Activated T-cell treated with anti-CD3 and anti-CD28 coated beads for 24 hours (primary cell): ENCODE measurements around the gene RABL2B.

ENCODE experiments used
- DNase-seq: peaks from one replicate; pipeline ENCODE4 v3.0.0-alpha.2; 2020; ENCODE audit warnings: low read depth

The RABL2B gene

DNA sequence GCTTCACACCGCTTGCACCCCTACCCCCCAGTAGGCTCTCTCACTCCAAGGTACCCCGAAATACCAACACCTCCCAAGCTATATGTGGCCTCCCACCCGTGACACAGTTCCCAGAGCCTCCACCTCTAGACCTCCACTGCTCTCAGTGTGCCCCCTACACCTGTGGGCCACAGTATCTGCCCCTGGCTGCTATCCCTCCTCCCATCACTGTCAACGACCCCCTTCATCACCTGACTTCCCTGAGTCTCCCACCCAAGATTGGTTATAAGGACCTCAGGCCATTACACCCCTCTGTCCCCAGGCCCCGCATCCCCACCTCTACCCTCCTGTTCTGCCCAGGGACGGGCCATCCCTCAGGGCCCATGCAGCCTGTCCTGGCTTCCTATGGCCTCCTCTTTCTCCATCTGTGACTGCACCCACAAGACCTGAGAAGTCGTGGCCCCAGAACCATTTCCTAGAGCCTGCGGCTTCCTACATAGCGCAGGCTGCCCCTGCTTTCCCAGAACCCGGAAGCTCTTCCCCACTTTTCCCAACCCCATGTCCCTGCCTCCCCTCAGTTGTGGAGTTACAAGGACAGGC, 44.7 kb downstream of the RABL2B start:
- no peak for DNase-seq

DNA sequence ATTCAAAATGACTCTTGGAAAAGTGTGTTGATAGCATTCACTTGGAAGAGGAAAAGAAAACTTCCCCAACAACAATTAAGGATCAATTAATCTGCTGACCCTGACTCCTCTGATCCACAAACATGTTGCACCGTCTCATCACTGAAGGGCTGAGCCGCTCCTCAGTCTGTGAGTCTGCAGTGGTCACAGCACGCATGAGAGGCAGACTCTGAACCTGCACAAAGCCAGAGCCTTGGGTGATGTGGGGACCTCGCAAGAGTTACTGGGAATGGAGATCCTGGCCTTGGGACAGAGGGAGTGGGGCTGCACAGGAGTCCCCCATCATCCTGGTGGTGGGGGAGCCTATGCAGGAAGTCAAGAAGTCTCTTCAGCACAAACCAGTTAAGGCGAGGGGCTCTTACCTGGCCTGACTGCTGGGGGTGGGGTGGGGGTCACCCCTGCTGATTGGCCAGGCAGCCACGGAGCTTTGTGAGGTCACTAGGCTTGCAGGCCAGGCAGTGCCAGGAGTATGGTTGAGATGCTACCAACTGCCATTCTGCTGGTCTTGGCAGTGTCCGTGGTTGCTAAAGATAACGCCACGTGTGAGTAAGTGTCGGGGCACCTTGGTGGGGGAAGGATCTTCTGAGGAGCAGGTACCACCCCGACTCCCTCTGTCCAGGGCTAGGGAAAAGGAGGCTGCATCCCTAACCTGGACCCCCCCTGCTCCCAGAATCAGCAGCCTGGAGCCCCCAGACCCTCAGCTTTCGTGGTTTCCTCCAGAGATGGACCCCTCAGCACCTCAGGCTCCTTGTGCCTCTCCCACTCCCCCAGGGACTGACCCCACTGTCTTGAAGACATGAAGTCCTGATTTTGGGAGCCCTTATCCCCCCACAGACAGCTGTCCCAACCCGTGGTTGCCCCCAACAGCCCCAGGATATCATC, 45.4 kb downstream of the RABL2B start, which contains the start of gene ACR:
TSS of gene ACR (plus strand) at position 477 of the 921 bp plus-strand sequence. CDS start at position 509, 32 bp downstream.
- no peak for DNase-seq

DNA sequence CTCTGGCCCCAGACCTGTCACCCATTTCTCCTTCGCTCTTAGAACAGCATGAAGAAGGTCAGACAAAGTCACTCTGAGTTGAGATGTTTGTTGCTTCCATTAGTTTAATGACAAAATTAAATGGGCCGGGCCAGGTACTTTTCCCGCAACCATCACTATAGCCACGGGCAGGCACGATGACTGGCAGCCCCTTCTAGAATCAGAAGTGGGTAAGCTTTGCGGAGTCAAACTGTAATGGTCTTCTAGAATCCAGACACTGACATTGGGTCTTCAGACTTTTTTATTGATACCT, 47.8 kb downstream of the RABL2B start:
- DNase-seq, result no peak

DNA sequence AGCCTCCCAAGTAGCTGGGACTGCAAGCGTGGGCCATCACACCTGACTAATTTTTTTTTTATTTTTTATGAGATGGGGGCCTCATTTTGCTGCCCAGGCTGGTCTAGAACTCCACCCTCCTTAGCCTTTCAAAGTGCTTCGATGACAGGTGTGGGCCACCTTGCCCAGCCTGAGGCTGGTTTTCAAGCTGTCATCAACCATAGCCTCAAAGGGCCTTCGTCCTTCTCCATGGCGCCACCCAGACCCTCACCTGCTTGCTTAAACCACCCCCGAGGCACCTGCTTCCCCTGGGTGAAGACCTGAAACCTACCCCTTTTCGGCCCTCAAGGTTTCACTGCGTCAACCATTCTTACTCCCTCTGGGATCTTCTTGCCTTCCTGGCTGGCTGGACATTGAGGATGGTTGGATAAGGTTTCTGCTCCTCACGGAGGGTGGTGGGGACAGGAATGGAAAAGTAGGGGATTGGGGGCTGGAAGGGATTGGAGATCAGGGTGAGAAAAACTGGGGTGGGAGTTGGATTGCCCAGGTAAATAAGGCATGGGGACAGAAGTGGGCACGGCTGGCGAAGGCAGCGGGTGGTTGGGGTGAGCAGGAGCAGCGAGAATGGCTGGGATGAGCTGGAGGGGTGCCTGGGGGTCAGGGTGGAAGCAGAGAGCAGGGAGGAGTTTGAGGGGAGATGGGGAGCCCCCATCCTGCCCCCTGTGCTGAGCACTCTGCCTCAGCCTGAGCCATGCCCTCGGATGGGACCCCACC, 48.3 kb downstream of the RABL2B start:
- DNase-seq, result no peak

DNA sequence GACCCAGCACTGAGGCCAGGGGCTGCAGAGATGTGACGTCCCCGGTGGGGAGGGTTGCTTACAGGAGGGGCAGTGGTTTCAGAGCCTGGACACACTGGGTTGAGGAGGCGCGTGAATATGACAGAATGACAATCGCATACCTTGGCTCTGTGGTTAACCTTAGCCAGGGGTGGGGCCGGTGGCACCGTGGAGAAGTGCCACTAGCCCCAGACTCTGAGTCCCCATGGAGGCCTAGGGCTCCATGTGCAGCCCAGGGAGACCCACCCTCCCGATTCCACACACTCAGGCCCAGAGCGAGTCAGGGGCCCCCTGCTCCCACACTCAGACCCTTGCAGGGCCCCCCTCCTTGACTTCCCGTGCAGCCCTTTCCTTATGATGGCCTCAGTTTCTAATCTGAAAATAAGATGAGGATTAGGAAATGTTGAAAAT, 49.1 kb downstream of the RABL2B start:
- no peak for DNase-seq

DNA sequence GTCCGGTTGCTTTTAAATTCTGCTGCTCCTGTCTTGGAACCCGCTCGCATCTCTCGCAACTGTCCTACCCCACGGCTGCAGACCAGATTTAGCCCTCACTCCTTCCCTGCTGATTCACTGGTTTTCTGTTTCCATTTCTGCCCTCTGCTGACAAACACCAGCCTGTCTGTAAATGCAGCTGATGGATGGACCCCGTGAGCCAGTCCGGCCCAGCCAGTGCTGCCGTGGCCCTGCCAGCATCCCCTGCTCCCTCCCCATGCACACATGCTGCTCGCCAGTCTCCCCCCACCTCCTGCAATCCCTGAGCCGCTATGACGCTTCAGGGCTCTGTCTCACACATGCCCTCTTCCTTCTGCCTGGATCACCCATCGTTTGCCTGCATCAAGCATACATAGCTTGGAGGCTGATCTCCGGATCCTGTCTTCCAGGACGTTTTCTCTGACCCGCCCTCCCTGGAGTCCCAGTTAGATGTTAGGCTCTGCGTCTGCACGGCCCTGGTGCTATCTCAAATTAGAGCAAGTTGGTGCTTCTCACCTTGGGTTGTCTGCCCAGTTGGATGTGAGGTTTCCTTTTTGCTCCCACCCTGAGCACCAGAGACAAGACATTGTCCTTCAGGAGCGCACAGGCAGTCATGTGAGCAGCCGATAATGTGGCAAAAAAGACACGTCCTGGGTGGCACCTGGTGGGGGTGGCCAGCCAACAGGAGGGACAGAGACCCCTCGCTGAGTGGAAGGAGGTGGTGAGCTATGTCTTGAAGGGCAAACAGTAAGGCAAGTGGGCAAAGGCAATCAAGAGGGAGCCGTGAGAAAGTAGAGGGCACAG, 49.7 kb downstream of the RABL2B start:
- no peak for DNase-seq

DNA sequence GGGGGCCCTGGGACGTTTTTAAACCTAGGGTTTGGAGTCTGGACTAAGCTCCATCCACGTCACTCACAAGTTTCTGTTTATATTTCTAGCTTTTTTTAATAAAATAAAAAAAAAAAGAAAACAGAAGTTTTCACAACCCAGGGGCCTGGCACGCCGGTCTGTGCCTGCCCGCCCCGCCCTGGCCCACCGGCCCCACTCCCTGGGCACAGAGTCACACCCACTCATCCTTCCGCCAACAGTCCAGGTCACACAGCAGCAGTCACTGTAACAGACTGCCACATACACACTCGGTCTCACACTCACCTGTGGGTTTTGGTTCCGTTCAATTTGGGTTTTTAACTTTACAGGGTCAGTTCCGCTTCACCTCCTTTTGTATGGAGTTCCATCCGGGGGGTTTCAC, 50.8 kb downstream of the RABL2B start:
- no peak for DNase-seq

DNA sequence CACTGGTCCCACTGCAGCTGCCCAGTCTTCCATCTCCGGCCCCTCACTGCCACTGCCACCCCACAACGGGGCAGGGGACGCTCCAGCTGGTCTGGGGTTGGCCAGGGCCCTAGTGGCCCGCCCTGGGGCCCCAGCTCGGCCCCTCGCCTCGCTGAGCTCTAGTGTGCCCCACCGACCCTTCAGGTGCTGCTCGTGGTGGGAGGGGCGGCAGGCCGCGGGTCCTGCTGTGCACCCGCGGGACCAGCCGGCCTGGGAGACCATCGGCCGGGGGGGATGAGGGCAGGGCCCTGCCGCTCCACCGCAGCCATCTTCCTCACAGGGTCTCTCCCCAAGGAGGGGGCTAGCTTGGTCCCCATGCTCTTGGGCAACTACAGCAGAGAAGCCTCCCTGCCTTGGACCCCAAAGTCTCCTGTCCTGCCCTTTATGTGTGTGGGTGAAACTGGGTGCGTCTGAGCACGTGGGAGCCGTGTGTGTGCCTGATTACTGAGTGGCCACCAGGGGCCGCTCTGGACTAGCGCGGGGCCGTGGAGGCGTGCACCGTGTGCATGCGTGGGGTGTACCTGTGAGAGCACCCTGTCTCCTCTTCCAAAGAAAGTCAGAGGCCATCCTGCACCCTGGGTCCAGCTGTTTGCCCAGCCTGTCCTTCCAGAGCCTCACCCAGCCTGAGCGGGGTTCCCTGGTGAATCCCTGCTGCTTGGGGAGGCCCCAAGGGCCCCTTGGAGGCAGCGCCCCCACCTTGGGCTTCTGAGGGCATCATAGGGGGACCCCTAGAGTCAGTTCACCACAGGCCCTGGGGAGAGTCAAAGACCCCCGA, 51.4 kb downstream of the RABL2B start:
- peak; percentile 39 for DNase-seq

DNA sequence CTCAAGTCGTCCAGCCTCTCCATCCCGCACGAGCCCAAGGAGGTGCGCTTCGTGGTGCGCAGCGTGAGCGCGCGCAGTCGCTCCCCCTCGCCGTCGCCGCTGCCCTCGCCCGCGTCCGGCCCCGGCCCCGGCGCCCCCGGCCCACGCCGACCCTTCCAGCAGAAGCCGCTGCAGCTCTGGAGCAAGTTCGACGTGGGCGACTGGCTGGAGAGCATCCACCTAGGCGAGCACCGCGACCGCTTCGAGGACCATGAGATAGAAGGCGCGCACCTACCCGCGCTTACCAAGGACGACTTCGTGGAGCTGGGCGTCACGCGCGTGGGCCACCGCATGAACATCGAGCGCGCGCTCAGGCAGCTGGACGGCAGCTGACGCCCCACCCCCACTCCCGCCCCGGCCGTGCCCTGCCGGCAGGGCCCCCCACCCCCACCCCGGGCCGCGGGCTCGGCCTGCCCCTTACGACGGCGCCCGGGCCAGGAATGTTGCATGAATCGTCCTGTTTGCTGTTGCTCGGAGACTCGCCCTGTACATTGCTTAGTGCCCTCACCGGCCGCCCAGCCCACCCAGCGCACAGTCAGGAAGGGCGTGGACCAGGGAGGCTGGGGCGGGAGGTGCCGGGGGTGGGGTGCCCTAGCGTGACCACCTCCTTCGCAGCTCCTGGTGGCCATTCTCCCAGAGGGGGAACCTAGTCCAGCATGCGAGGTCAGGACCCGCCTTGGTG, 52.3 kb downstream of the RABL2B start:
- DNase-seq, result no peak

DNA sequence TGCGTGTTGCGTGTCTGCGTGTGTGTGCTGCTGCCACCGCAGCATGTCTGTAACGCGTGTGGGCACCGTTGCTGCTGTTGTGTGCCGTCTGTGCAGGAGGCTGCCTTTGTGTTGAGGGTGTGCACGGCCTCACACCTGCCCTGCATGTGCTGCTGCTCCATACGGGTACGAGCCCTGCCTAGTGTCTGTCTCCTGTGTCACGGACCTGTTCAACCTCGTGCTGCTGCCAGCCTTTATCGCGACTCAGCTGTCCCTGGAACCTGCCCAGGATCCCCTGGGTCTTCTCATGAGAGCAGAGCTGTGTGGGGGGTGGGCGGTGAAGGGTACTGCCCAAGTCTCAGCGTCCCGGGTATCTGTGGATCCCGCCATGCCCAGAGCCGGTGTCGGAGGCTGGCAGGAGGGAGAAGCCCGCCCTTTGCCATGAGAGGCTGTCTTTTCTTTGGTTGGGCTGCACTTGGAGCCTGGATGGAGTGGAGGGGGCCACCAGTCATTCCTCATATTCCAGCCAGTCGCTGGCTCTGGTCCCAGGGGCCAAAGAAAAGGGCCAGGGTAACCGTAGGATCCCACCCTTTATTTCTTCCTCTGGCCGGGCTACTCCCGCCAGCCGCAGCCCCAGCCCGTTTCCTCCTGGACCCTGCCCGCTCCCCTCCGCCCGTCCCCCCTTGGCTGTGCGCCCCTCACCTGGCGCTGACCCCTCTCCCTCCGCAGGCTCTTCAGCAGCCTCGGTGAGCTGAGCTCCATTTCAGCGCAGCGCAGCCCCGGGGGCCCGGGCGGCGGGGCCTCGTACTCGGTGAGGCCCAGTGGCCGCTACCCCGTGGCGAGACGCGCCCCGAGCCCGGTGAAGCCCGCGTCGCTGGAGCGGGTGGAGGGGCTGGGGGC, 53.2 kb downstream of the RABL2B start:
- DNase-seq, result no peak

DNA sequence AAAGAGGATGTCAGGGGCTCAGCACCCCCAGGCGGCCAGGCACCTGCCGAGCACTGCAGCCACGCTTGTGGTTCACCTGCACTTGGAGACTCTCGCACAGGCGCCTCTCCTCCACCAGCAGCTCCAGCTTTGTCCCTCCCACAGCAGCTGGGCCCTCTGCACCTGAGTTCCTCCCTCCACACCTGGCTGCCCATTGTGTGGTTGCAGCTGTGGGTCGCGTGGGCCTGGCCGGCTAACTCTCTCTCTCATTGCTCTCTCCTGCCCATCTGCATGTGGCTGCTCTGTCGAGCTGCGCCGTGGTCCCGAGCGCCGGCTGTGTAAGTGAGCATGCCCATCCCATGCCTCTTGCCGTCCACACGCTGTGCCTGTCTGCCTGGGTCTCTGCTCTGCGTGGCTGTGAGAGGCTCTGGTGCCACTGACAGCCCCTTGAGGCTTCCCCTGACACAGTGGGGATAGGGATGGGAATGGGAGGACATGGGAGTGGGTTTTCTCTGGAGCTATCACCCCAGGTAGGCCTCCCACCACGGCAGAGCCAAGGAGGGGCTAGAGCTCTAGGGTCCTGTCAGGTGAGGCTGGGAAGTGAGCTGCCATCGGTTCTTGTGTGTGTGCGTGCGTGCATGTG, 53.9 kb downstream of the RABL2B start:
- no peak for DNase-seq

DNA sequence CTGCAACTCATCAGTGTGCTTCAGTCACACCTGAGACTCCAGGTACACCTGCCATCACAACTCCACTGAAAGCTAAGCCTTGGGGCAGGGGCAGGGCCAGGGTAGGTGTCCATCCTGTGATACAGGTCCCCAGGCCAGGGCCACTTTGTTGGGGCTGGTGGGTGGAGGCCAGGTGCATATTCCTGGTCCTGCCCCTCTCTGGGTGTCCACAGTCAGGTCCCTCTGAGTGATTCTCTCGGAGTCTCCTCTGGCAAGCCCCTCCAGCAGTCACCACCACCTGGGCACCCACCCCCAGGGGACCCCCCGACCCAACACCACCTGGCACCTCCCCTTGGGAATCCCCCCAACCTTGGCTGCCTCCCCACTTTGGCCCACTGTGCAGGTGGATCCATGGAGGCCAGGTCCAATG, 54.9 kb downstream of the RABL2B start:
- DNase-seq, result no peak

DNA sequence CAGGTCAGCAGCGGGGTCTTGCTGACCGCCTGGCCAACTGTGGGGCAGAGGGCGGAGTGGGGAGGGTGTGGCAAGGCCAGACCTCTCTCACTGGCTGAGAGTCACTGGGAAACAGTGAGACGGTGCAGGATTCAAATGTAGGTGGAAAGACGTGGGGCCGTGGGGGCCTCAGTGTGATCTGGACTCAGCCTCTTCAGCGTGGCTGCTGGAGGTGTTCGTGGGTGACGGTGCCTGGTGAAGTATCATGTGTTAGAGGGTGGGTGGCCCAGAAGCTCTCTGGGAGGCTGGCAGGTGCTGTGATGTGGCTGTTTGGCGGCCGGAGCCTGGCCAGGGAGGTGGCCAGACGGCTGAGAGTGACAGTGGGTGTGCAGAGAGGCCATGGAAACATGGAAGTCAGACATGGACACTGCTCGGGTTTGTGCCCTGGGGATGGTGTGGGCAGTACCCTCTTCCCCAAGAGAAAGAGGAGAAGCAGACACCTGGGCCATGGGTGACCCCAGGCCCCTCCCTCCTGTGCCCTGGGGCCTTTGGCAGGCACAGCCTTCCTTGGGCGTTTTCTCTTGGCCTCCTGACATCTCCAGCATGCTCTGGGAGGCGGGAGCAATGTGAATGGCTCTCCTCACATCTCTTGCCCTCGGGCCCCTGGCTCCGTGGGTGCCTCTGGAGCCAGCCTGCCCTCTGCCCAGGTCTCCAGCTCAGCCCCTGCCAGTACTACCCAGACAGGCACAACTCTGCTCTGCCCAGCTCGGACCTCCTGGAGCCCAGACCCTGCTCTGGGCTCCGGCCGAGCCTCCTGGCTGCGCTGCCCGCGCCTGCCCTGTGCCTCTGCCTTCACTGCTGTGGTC, 55.5 kb downstream of the RABL2B start:
- no peak for DNase-seq

DNA sequence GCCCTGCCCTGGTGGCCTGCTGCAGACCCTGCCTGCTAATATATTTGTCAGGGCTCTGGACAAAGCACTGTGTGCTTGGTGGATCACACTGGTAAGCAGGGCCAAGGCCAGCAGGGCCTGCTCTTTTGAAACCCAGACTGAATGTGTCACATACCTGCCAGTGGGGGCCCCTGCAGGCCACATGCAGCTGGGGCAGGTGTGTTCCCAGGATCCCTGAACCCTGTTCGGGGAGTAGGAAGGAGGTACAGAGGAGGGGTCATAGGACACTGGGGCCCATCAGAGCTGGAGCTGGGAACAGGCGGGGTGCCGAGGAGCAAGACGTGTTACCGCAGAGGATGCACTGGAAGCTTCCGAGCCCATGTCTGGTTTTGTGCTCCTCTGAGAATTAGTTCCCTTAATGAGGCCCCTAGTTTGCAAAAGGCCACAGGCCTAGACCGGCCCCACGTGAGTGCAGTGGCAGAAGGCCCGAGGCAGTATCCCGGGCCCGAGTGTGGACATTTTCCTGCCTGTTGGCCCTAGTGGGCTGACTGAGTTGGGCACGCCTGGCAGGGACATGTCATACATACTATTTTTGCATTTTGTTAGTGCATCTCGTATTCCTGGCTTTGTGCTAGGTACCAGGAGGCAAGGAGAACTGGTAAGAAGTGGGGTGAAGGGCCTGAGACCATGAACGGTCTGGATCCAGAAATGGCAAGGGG, 56.6 kb downstream of the RABL2B start:
- DNase-seq, result no peak

DNA sequence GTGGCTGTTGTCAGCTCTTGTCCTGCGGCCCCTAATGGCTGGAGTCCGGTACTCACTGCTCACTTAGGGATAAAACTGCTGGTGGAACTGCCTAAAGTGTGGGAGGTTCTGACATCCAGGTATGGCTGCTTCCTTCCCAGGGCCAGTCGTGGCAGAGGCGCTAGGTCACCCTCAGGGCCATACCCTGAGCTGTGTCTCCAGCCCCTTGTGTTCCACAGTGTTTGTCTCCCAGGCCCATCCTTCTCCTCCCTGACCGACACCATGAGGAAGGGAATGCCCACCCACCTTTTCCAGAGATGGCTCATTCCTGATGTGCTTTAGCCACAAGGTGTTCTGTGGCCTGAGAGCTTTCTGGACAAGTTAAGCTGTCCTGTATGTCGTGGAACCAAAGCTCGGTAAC, 57.8 kb downstream of the RABL2B start:
- no peak for DNase-seq

DNA sequence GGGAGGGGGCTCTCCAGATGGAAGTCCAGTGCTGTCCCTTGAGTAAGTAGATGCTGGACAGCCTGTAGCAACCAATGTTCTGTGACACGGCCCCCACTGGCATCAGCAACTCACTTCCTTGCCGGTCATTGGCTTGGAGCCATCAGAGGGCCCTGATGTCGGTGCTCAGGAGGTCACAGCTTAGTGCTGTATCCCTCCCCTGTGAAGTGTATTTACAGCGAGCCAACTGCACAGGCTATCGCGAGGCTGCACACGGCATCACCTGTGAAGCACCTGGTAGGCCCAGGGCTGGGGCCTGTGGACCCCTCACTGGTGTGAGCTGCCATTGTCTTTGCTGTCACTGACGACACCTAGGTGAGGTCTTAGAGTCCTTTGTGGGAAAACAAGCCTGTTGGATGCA, 58.8 kb downstream of the RABL2B start:
- no peak for DNase-seq

DNA sequence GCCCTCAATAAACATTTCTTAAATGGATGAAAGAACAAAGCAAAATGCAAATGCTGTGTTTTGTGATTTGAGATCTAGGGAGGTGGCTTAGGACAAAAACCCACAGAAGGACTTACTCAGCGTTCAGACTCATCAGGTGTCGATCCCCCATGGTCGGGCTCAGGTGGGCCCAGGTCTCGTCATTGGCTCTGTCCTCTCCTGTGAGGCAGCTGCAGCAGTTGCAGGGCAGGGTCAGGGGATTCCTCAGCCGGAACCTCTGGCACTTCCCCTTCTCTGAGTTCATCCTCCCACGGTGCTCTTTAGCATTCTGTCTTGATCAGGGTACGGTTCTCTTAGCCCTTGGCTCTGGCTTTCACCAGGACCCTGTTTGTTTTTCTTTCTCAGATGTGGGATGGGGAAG, 59.4 kb downstream of the RABL2B start:
- no peak for DNase-seq
